Transverse colon (tissue), 4 donors: ENCODE measurements around the gene DENND1B. TPM values are rescaled to one million over a fixed set of nuclear protein-coding genes. Genes with fewer than 3 reads are reported as not detected.

Experiments used
- DNase-seq: peaks from one replicate; pipeline ENCODE4 v3.0.0-alpha.2; 2019
- H3K27ac ChIP-seq, 4 donors: fragments of 200-600 bp; sonication (generic); 2 replicates each; pipeline ENCODE4 v1.5.1; 2016 to 2018; ENCODE audit warnings: inconsistent platforms in 4 of 4
- H3K27me3 ChIP-seq: fragments of 200-600 bp; sonication (generic); 2 replicates; pipeline ENCODE4 v1.5.1; 2017; ENCODE audit warnings: inconsistent platforms
- H3K36me3 ChIP-seq, 4 donors: fragments of 200-600 bp; sonication (generic); 2 replicates each; pipeline ENCODE4 v1.5.1; 2017 to 2019; ENCODE audit warnings: inconsistent platforms in 4 of 4
- H3K4me1 ChIP-seq, 4 donors: fragments of 200-600 bp; sonication (generic); 2 replicates each; pipeline ENCODE4 v1.5.1; 2017 to 2020; ENCODE audit warnings: inconsistent platforms in 4 of 4
- H3K4me3 ChIP-seq, 4 donors: fragments of 200-600 bp; sonication (generic); 1 replicate in 1 of 4; 2 replicates in 3 of 4; pipeline versions ENCODE4 v1.5.1 to v1.6.1; 2017 to 2019; ENCODE audit warnings: inconsistent platforms in 4 of 4
- H3K9me3 ChIP-seq, 2 donors: fragments of 200-600 bp; sonication (generic); 2 replicates each; pipeline ENCODE4 v1.5.1; 2017 to 2019; ENCODE audit warnings: inconsistent platforms in 2 of 2
- EP300 ChIP-seq: sonication (generic); formaldehyde crosslinking; IDR thresholded peaks from one replicate; pipeline ENCODE4 v1.6.1; 2017; ENCODE audit warnings: antibody characterized with exemption, low read depth
- POLR2A ChIP-seq: fragments of 450-650 bp; IDR thresholded peaks from one replicate; pipeline ENCODE4 v1.6.1; 2016; ENCODE audit warnings: antibody characterized with exemption, mild to moderate bottlenecking, moderate library complexity
- POLR2AphosphoS5 ChIP-seq, 3 donors: sonication (generic); formaldehyde crosslinking; IDR thresholded peaks; one replicate each; pipeline ENCODE4 v1.6.1; 2016; ENCODE audit warnings: antibody characterized with exemption in 3 of 3
- WGBS, 2 donors: methylation state at CpG; one replicate each; pipeline ENCODE4 v1.1.5; 2018; ENCODE audit warnings: low coverage in 1 of 2; 5-methylcytosine and 5-hydroxymethylcytosine counted together
- in situ Hi-C, 4 donors: fragments of 200-750 bp; cut with MboI; loops; one replicate each; pipeline versions ENCODE4 v1.15.0 to v1.15.1; 2017; ENCODE audit warnings: low sequenced_read_pairs in 3 of 4, low pct_ligation_motif_present in 1 of 4, low pct_unique_long_range_greater_than_20kb in 1 of 4
- intact Hi-C: fragments of 100-400 bp; cut with DNase I; formaldehyde crosslinking; loops from one replicate; pipeline ENCODE4 v1.15.1; 2023; ENCODE audit warnings: low total_unique reads
- total RNA-seq, 4 donors: library from RNA; depleted of rRNA; stranded (reverse); fragments of >200 nt; gene quantifications; one replicate each; pipeline ENCODE4 v1.1.0, GENCODE V29; 2016
- TF ChIP-seq, protein P1 (sequence below), 5 experiments: fragments of 200-600 bp in 3 of 5; fragments of 450-650 bp in 2 of 5; sonication (generic) in 3 of 5; IDR thresholded peaks; 1 replicate in 2 of 5; 2 replicates in 3 of 5; pipeline ENCODE4 v1.5.1; 2016 to 2017; ENCODE audit warnings: antibody characterized with exemption in 5 of 5, inconsistent platforms in 3 of 5, mild to moderate bottlenecking in 2 of 5, moderate library complexity in 1 of 5

DENND1B gene
- total RNA-seq, 4 donors from 2014 or later = 21.9 to 59.9 (median 42.3) TPM

DNA sequence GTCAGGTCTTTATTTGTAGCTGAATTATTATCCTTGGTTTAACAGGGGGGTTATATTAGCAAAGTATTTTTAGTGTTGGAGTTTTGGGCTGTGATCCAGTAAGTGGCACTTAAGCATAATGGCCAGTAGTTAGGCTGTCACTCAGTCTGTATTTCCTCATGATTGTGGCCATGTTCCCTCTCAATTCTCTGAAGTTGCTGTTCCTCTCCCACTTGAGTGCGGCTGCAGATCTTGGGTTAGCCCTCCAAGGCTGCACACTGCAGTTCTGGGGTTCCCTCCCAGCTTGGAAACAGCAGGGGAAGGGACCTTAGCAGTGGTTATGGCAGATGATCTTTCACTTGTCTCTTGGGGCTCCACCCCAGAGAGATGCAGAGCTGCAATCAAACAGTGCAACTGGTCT is 23.2 kb upstream of the DENND1B start:
- WGBS, 2 donors = 100% methylated on average over 1 of the region's 1 CpG; no CpG with 5 or more reads in 1 of the 2 donors
- TF ChIP-seq POLR2A = no peak
- no peak for TF ChIP-seq POLR2AphosphoS5 (IDR thresholded peaks at IDR 0.05)
- TF ChIP-seq, protein P1, sequence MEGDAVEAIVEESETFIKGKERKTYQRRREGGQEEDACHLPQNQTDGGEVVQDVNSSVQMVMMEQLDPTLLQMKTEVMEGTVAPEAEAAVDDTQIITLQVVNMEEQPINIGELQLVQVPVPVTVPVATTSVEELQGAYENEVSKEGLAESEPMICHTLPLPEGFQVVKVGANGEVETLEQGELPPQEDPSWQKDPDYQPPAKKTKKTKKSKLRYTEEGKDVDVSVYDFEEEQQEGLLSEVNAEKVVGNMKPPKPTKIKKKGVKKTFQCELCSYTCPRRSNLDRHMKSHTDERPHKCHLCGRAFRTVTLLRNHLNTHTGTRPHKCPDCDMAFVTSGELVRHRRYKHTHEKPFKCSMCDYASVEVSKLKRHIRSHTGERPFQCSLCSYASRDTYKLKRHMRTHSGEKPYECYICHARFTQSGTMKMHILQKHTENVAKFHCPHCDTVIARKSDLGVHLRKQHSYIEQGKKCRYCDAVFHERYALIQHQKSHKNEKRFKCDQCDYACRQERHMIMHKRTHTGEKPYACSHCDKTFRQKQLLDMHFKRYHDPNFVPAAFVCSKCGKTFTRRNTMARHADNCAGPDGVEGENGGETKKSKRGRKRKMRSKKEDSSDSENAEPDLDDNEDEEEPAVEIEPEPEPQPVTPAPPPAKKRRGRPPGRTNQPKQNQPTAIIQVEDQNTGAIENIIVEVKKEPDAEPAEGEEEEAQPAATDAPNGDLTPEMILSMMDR (IDR thresholded peaks at IDR 0.05) = no peak
- no peak for TF ChIP-seq EP300
- no peak overlapping the region for H3K27ac ChIP-seq
- in situ Hi-C loops = no loop called here
- intact Hi-C loops = no loop called here
- H3K27me3 ChIP-seq = no peaks in the 10 kb centered on the region
- H3K4me1 ChIP-seq = no peaks in the 10 kb centered on the region
- DNase-seq = no peak
- peaks cover 21 to 26% of the 10 kb centered on the region in 2 donors for H3K9me3 ChIP-seq
- no peaks in the 10 kb centered on the region for H3K36me3 ChIP-seq
- H3K4me3 ChIP-seq = no peak overlapping the region

DNA sequence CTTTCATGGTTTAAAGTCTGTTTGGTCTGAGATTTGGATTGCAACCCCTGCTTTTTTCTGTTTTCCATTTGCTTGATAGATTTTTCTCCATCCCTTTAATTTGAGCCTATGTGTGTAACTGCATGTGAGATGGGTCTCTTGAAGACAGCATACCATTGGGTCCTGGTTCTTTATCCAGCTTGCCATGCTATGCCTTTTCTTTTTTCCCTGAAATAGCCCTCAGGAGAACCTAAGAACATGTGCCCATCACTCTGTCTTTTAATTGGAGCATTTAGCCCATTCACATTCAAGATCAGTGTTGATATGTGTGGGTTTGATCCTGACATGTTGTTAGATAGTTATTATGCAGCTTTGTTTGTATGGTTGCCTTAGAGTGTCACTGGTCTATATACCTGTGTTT is 21.7 kb upstream of the DENND1B start:
- no peak overlapping the region for H3K4me3 ChIP-seq
- in situ Hi-C loops (no loop called here), intact Hi-C loops (no loop called here)
- TF ChIP-seq POLR2A = no peak
- TF ChIP-seq POLR2AphosphoS5 (IDR thresholded peaks at IDR 0.05) = no peak
- no peak for TF ChIP-seq EP300
- TF ChIP-seq, protein P1 (IDR thresholded peaks at IDR 0.05) = no peak
- no peaks in the 10 kb centered on the region for H3K36me3 ChIP-seq
- peaks cover 21 to 26% of the 10 kb centered on the region in 2 donors for H3K9me3 ChIP-seq
- no peaks in the 10 kb centered on the region for H3K27me3 ChIP-seq
- no peaks in the 10 kb centered on the region for H3K4me1 ChIP-seq
- DNase-seq = no peak
- H3K27ac ChIP-seq = no peak overlapping the region

DNA sequence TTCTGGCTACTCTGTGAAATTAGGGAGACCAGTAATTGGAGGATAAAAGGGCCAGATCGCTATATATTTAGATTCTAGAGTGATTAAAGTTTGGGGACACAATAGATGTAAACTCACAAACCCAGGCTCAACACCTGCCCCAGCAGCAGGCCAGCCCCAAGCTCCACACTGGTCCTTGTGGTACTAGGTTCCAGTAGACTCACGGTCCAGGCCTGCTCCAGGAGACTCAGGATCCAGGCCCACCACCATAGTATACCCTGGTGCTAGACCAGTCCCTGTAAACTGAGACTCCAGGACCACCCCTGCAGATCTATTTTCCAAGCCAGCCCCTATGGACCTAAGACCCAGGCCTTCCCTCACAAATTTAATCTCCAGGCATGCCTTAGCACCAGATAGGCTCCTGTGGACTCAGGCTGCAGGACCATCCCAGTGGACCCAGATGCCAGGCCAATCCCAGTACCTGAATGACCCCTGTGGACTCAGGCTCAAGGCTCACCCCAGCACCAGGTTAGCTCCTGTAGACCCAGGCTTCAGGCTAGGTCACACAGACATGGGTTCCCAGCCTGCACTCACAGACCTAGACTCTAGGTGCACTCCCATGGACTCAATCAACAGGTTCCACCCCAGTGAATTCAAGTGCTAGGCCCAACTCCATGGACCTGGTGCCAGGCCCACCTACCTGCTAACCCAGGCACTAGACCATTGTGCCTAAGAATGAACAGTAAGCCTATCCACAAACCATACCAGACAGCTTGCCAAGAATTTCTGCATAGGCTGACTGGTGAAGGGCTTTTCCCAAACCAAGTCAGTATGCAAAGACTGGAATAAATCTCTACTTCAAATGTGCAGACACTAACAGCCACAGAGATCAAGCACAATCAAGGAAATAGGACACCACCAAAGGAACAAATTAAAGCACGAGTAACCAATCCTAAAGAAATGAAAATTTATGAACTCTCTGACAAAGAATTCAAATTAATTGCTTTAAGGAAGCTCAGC is 13.8 kb upstream of the DENND1B start:
- WGBS, 2 donors = 79 to 88% methylated on average over 1 to 3 of the region's 3 CpGs
- Histone ChIP-seq H3K27me3 (no peaks in the 10 kb centered on the region), H3K4me3 (no peak overlapping the region), H3K36me3 (no peaks in the 10 kb centered on the region), H3K9me3 (no peaks in the 10 kb centered on the region), H3K27ac (no peak overlapping the region), H3K4me1 (peaks cover 0 to 4% (median 2%) of the 10 kb centered on the region in 4 donors)
- no peak for DNase-seq
- TF ChIP-seq POLR2A = no peak
- no peak for TF ChIP-seq POLR2AphosphoS5 (IDR thresholded peaks at IDR 0.05)
- no peak for TF ChIP-seq EP300
- TF ChIP-seq, protein P1 (IDR thresholded peaks at IDR 0.05) = no peak
- in situ Hi-C loops (no loop called here), intact Hi-C loops (no loop called here)

DNA sequence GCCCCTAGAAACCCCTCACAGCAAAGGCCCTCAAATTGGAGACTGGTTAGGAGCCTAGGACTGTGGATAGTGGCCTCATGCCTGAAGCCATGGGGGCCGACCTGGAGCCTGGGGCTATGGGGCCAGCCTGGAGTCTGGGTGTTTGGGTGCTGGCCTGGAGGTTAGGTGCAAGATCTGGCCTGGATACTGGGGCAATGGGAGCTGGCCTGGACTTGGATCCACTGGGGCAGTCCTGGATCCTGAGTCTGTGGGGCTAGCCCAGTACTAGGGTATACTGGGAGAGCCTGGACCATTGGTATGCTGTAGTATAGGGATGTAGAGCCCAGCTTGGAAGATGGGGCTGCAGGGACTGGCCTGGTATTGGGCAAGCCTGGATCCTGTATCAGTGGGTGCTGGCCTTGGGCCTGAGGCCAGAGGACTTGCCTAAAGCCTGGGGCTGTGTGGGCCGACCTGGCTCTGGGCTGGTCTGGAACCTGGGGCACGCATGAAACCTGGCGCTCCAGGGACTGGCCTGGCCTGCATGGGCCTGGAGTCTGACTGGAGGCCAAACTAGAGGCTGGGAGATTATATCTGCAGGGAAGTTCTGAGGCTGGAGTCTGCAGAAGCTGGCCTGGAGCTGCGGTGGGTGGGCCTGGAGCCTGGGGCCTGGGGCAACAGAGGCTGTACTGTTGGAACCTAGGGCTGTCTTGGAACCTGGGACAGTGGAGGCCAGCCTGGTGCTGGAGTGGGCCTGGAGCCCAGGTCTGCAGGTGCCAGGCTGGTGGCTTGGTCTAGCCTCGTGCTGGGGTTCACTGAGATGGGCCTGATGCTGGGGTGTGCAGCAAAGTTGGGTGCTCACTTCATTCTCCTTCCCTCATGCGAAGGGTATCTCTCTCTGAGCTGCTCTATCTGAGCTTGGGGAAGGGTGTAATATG is 12.6 kb upstream of the DENND1B start:
- Histone ChIP-seq H3K4me1 (peaks cover 5 to 16% (median 6%) of the 10 kb centered on the region in 4 donors), H3K4me3 (no peak overlapping the region), H3K9me3 (no peaks in the 10 kb centered on the region), H3K36me3 (no peaks in the 10 kb centered on the region), H3K27ac (no peak overlapping the region), H3K27me3 (no peaks in the 10 kb centered on the region)
- 99% methylated on average over 7 of the region's 7 CpGs; no CpG with 5 or more reads in 1 of the 2 donors for WGBS, 2 donors
- in situ Hi-C loops (no loop called here), intact Hi-C loops (no loop called here)
- TF ChIP-seq POLR2A (no peak), POLR2AphosphoS5 (IDR thresholded peaks at IDR 0.05) (no peak), EP300 (no peak)
- TF ChIP-seq, protein P1 (IDR thresholded peaks at IDR 0.05) = no peak
- no peak for DNase-seq
